HL-60 (cell line): Measurements from ENCODE around the gene AKAP6.
"Not testable (repeated sequence)": the region's sequence is repeated elsewhere in the genome, so short reads cannot be mapped to it uniquely, and the experiment has no call there.

ENCODE experiments used
- DNase-seq, 2 experiments: peaks; one replicate each; pipeline ENCODE4 v3.0.0-alpha.2; 2010 to 2020; ENCODE audit warnings: low read depth in 1 of 2, low spot score in 1 of 2
- H3K27ac ChIP-seq: fragments of 250-450 bp; sonication (Bioruptor Pico); replicated peaks from 2 replicates; pipeline ENCODE4 v1.5.1; 2020; ENCODE audit warnings: mild to moderate bottlenecking, moderate library complexity
- H3K27me3 ChIP-seq: fragments of 250-450 bp; sonication (Bioruptor Pico); 2 replicates; pipeline ENCODE4 v1.5.1; 2021; ENCODE audit warnings: mild to moderate bottlenecking, moderate library complexity; ENCODE audit not compliant: insufficient read depth, poor library complexity, severe bottlenecking
- H3K4me3 ChIP-seq: replicated peaks from 2 replicates; pipeline ENCODE4 v1.5.1; 2011; ENCODE audit warnings: mild to moderate bottlenecking, control low read depth, low read length; ENCODE audit not compliant: insufficient read depth
- CTCF ChIP-seq: IDR thresholded peaks from one replicate; pipeline ENCODE4 v1.5.1; 2011; ENCODE audit warnings: low read length, control low read depth, inconsistent platforms; ENCODE audit not compliant: insufficient read depth
- GABPA ChIP-seq: IDR thresholded peaks from 2 replicates; pipeline ENCODE4 v1.6.1; 2012; ENCODE audit warnings: low read depth
- POLR2AphosphoS5 ChIP-seq: IDR thresholded peaks from 2 replicates; pipeline ENCODE4 v1.6.1; 2012; ENCODE audit warnings: low read depth
- SPI1 ChIP-seq: IDR thresholded peaks from 2 replicates; pipeline ENCODE4 v1.6.1; 2012; ENCODE audit warnings: low read depth, mild to moderate bottlenecking, borderline replicate concordance
- TF ChIP-seq, protein P1 (sequence below): IDR thresholded peaks from 2 replicates; pipeline ENCODE4 v1.6.1; 2012; ENCODE audit warnings: low read depth; ENCODE audit not compliant: insufficient replicate concordance

Gene AKAP6

DNA sequence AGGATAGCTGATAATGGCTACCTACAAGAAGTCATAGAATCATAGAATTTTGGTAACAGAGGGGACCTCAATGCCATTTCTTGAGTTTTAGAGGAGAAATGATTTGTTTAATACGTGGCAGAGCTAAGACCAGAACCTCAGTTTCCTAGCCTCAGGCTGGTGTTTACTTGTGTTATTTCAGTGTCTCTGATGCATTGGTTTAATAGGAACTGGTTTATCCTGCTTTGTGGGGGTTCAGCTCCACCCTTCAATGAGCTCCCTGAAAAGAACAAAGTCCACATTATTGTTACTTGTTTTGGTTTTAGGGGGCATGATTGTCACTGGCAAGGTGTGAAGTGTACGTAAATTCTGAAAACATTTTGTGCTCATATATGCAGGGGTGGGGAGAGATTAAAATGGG lies 55.4 kb downstream of the AKAP6 start:
- no peaks in the 10 kb centered on the region for H3K27me3 ChIP-seq
- DNase-seq: no peak
- H3K27ac ChIP-seq: no peak overlapping the region
- no peak overlapping the region for H3K4me3 ChIP-seq
- TF ChIP-seq GABPA (no peak), POLR2AphosphoS5 (no peak), SPI1 (no peak), CTCF (no peak)
- TF ChIP-seq, protein P1, sequence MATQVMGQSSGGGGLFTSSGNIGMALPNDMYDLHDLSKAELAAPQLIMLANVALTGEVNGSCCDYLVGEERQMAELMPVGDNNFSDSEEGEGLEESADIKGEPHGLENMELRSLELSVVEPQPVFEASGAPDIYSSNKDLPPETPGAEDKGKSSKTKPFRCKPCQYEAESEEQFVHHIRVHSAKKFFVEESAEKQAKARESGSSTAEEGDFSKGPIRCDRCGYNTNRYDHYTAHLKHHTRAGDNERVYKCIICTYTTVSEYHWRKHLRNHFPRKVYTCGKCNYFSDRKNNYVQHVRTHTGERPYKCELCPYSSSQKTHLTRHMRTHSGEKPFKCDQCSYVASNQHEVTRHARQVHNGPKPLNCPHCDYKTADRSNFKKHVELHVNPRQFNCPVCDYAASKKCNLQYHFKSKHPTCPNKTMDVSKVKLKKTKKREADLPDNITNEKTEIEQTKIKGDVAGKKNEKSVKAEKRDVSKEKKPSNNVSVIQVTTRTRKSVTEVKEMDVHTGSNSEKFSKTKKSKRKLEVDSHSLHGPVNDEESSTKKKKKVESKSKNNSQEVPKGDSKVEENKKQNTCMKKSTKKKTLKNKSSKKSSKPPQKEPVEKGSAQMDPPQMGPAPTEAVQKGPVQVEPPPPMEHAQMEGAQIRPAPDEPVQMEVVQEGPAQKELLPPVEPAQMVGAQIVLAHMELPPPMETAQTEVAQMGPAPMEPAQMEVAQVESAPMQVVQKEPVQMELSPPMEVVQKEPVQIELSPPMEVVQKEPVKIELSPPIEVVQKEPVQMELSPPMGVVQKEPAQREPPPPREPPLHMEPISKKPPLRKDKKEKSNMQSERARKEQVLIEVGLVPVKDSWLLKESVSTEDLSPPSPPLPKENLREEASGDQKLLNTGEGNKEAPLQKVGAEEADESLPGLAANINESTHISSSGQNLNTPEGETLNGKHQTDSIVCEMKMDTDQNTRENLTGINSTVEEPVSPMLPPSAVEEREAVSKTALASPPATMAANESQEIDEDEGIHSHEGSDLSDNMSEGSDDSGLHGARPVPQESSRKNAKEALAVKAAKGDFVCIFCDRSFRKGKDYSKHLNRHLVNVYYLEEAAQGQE: no peak

- not testable (repeated sequence) for H3K4me3 ChIP-seq, H3K27ac ChIP-seq, H3K27me3 ChIP-seq, DNase-seq
These were observed 58.2 kb downstream of the AKAP6 start for GRCh38 chr14:32387295-32387694.

DNA sequence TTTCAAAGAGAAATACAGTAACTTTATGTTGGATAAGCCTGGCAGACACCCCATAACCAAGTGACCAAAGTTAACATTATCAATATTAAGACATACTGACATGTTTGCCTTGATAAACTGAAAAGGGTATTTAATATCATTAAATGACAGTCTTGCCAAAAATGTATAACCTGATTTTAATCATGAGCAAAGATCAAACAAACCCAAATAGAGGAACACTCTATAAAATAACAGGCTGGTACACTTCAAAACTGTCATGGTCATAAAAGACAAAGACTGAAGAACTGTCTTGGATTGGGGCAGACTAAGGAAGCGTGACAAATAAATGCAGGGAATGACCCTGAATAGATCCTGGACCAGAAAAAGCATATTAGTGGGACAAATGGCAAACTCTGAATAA lies 64.0 kb downstream of the AKAP6 start:
- H3K27ac ChIP-seq: no peak overlapping the region
- no peak for DNase-seq
- H3K4me3 ChIP-seq: no peak overlapping the region
- H3K27me3 ChIP-seq: no peaks in the 10 kb centered on the region
- TF ChIP-seq, protein P1: no peak

- H3K4me3 ChIP-seq: no peak overlapping the region
- TF ChIP-seq, protein P1: no peak
- TF ChIP-seq SPI1 (no peak), CTCF (no peak), GABPA (no peak), POLR2AphosphoS5 (no peak)
- H3K27ac ChIP-seq: no peak overlapping the region
- DNase-seq: no peak
- no peaks in the 10 kb centered on the region for H3K27me3 ChIP-seq
These were observed 64.9 kb downstream of the AKAP6 start for GRCh38 chr14:32394038-32394437.
